K562 (cell line): ENCODE measurements around the gene KIAA0319L.

Source experiments
- CHD2 ChIP-seq: IDR thresholded peaks from 2 replicates; pipeline ENCODE4 v1.6.1; 2011; ENCODE audit warnings: low read depth, low read length
- DACH1 ChIP-seq: fragments of 450-650 bp; IDR thresholded peaks from 2 replicates; pipeline ENCODE4 v1.6.1; 2018; ENCODE audit not compliant: partially characterized antibody
- ELK1 ChIP-seq: sonication (generic); formaldehyde crosslinking; IDR thresholded peaks from 2 replicates; pipeline ENCODE4 v1.8.1; 2022; ENCODE audit warnings: missing genetic modification reagents
- ETV5 ChIP-seq: sonication (generic); formaldehyde crosslinking; IDR thresholded peaks from 2 replicates; pipeline ENCODE4 v1.4.0; 2020; ENCODE audit warnings: low read depth, mild to moderate bottlenecking, missing genetic modification reagents
- JUND ChIP-seq, 2 experiments: IDR thresholded peaks; 2 replicates in 1 of 2; 3 replicates in 1 of 2; pipeline ENCODE4 v1.6.1; 2011; ENCODE audit warnings: borderline replicate concordance in 2 of 2, low read depth in 2 of 2, low read length in 2 of 2, improper control_type of control experiment in 1 of 2, missing biosample characterization in 1 of 2, missing genetic modification characterization in 1 of 2, missing genetic modification reagents in 1 of 2
- RBBP5 ChIP-seq: fragments of 200-600 bp; sonication (generic); IDR thresholded peaks from 2 replicates; pipeline ENCODE4 v1.6.1; 2012; ENCODE audit warnings: borderline replicate concordance, mild to moderate bottlenecking, low read length, control low read depth, inconsistent platforms; ENCODE audit not compliant: insufficient read depth, poor library complexity, severe bottlenecking
- RFX5 ChIP-seq: IDR thresholded peaks from 2 replicates; pipeline ENCODE4 v1.6.1; 2011; ENCODE audit warnings: low read depth, mild to moderate bottlenecking, improper control_type of control experiment, low read length
- ZNF212 ChIP-seq: fragments of 450-650 bp; formaldehyde crosslinking; IDR thresholded peaks from 2 replicates; pipeline ENCODE4 v1.4.0; 2020; ENCODE audit warnings: mild to moderate bottlenecking

DNA sequence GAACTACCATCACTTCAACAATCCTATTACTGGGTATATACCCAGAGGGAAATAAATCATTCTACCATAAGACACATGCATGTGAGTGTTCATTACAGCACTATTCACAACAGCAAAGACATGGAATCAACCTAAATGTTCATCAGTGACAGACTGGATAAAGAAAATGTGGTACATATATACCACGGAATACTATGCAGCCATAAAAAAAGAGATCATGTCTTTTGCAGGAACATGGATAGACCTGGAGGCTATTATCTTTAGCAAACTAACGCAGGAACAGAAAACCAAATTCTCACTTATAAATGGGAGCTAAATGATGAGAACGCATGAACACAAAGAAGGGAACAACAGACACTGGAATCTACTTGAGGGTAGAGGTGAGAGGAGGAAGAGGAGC is 39.0 kb downstream of the KIAA0319L start:
- TF ChIP-seq DACH1 (no peak), ELK1 (CRISPR knock-in tag) (no peak), CHD2 (no peak), RFX5 (no peak), ZNF212 (CRISPR knock-in tag) (no peak), RBBP5 (no peak), JUND (IDR thresholded peaks at IDR 0.05; ENCODE audit: borderline replicate concordance, low read depth, low read length) (no peak), JUND (tag; IDR thresholded peaks at IDR 0.05; ENCODE audit: borderline replicate concordance, low read depth, low read length) (no peak), ETV5 (CRISPR knock-in tag) (no peak)
